RPMI7951 (cell line): Measurements from ENCODE around the gene WDR45. TPM values are rescaled to one million over a fixed set of nuclear protein-coding genes. Genes with fewer than 3 reads are reported as not detected.
"Not testable (repeated sequence)": the region's sequence is repeated elsewhere in the genome, so short reads cannot be mapped to it uniquely, and the experiment has no call there.

Source experiments
- DNase-seq: peaks from one replicate; pipeline ENCODE4 v3.0.0-alpha.2; 2012; ENCODE audit warnings: low read depth
- total RNA-seq: library from RNA; depleted of rRNA; stranded (reverse); fragments of >200 nt; shearing (Covaris generic); gene quantifications from 2 replicates; pipeline ENCODE4 v1.2.3, GENCODE V29; 2014; rRNA removed

The WDR45 gene
- total RNA-seq = 65.5 and 76.1 TPM in 2 replicates

- peak; percentile 82 for DNase-seq
Measured at GRCh38 chrX:49079489-49080428, at the start of gene WDR45. Gene WDR45 (minus strand): TSS chrX:49079887. CDS start chrX:49078095, 1,792 bp downstream.

GRCh38 chrX:49129427-49129826 is 49.7 kb upstream of the WDR45 start:
- DNase-seq = peak; percentile 8

GRCh38 chrX:49127742-49128258 is 48.1 kb upstream of the WDR45 start:
- not testable (repeated sequence) for DNase-seq

- DNase-seq = no peak
Measured at GRCh38 chrX:49122499-49122898, 42.8 kb upstream of the WDR45 start.

GRCh38 chrX:49120091-49120490 is 40.4 kb upstream of the WDR45 start:
- no peak for DNase-seq

GRCh38 chrX:49117581-49117980 is 37.9 kb upstream of the WDR45 start:
- DNase-seq = no peak

- no peak for DNase-seq
Measured at GRCh38 chrX:49116716-49117115, 37.0 kb upstream of the WDR45 start.

GRCh38 chrX:49116076-49116475 is 36.4 kb upstream of the WDR45 start:
- DNase-seq = no peak

GRCh38 chrX:49111791-49112190 is 32.1 kb upstream of the WDR45 start:
- no peak for DNase-seq

- DNase-seq = no peak
Measured at GRCh38 chrX:49110417-49110816, 30.7 kb upstream of the WDR45 start.

- DNase-seq = no peak
Measured at GRCh38 chrX:49108641-49109040, 29.0 kb upstream of the WDR45 start.

- peak; percentile 33 for DNase-seq
Measured at GRCh38 chrX:49106930-49107329, 27.2 kb upstream of the WDR45 start.

- DNase-seq = no peak
Measured at GRCh38 chrX:49106296-49106695, 26.6 kb upstream of the WDR45 start.

- DNase-seq = peak; percentile 10
Measured at GRCh38 chrX:49103637-49104036, 23.9 kb upstream of the WDR45 start.

GRCh38 chrX:49102190-49102589 is 22.5 kb upstream of the WDR45 start:
- DNase-seq = no peak

GRCh38 chrX:49101629-49101984 is 21.9 kb upstream of the WDR45 start:
- DNase-seq = no peak

GRCh38 chrX:49100704-49101628 is 21.3 kb upstream of the WDR45 start:
- peak; percentile 95 for DNase-seq

- DNase-seq = no peak
Measured at GRCh38 chrX:49096419-49096818, 16.7 kb upstream of the WDR45 start.

GRCh38 chrX:49089553-49089952 is 9.9 kb upstream of the WDR45 start:
- no peak for DNase-seq

GRCh38 chrX:49082271-49082871 is 2.7 kb upstream of the WDR45 start:
- no peak for DNase-seq

GRCh38 chrX:49077941-49078340 is 1.7 kb downstream of the WDR45 start:
- no peak for DNase-seq

- DNase-seq = no peak
Measured at GRCh38 chrX:49075347-49075746, 4.3 kb downstream of the WDR45 start.
